Stimulated activated CD4-positive, alpha-beta T cell treated with anti-CD3 and anti-CD28 coated beads, TNF-alpha, amount 100 ng/mL, for 4 hours (primary cell): ENCODE data around the gene LCN2.
A peak's percentile ranks its signal among the peaks of the same experiment; 100 is the strongest.
"Not testable (repeated sequence)": the region's sequence is repeated elsewhere in the genome, so short reads cannot be mapped to it uniquely, and the experiment has no call there.

Experiments used
- DNase-seq, 3 experiments: peaks; one replicate each; pipeline ENCODE4 v3.0.0-alpha.2; 2020; ENCODE audit warnings: low read depth in 3 of 3

LCN2 gene

GRCh38 chr9:128168731-128169308, 19.6 kb downstream of the LCN2 start:
- no peak for DNase-seq

- no peak for DNase-seq
These were observed 20.2 kb downstream of the LCN2 start for GRCh38 chr9:128169492-128169891.

GRCh38 chr9:128169925-128170324, 20.7 kb downstream of the LCN2 start:
- no peak for DNase-seq

DNA sequence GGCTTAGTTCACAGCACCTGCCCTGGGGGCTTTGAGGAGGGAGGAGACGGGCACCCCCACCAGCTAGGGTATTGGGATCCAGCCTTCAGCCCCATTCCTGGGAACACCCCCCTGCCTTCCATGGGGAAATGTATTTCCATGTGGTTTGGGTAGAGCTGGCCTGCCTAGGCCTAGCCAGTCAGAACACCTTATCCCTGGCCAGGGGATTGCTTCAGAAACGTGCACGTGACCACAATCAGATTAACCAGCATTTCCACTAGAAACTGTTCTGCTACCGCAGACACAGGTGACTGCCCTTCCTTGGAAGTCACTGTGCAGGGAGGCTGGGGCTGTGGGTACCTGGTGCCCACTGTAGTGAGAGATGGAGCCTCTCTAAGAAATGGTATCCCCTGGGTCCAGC, 24.8 kb downstream of the LCN2 start:
- no peak for DNase-seq

GRCh38 chr9:128175102-128175563, 25.9 kb downstream of the LCN2 start:
- DNase-seq = no peak

DNA sequence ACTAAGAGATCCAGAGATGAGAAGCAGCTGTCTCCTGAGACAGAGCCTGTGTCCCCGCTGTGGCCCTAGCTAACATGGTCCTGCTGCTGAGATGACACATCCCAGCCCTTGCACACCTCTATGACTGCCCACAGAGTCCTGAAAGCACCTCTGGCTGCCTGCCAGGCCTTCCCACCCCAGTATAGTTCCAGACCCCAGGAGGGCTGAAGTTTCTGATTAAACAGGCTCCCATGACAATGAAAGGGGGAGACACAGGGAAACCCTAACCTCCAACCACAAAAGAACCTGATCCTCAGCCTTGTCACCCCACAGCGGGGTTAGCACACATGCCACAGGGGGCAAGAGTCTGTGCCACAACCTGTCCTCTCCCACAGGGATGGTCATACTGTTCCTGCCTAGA, 26.5 kb downstream of the LCN2 start:
- DNase-seq = no peak

DNA sequence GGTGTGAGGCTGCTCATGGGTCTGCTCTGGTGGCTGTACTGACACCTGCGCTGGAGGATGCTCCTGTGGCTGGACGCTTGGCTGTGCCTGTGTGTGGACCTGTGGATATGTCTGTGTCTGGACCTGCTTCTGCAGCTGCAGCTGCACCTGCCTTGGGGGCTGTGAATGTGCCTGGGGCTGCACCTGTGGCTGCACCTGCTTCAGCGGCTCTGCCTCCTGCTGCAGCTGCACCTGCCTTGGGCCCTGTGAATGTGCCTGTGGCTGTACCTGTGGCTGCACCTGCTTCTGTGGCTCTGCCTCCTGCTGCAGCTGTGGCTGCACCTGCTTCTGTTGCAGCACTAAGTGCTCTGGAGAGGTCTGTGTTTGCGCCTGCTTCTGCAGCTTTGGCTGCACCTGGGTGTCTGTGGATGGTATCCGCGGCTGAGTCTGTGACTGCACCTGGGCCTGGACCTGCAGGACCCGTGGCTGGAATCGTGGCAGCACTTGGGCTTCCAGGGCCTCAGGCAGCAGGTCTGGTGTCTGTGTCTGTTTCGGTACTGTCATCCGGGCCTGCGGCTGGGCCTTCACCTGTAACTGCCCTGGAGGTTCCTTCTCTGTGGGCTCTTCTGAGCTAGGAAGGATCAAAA, 29.7 kb downstream of the LCN2 start:
- DNase-seq = no peak

- no peak for DNase-seq
These were observed 30.7 kb downstream of the LCN2 start for GRCh38 chr9:128180001-128180400.

- DNase-seq = no peak
These were observed 31.2 kb downstream of the LCN2 start for GRCh38 chr9:128180447-128180846.

- not testable (repeated sequence) for DNase-seq
These were observed 32.2 kb downstream of the LCN2 start for GRCh38 chr9:128181480-128181879.

GRCh38 chr9:128182893-128183588, 33.8 kb downstream of the LCN2 start:
- DNase-seq = no peak

DNA sequence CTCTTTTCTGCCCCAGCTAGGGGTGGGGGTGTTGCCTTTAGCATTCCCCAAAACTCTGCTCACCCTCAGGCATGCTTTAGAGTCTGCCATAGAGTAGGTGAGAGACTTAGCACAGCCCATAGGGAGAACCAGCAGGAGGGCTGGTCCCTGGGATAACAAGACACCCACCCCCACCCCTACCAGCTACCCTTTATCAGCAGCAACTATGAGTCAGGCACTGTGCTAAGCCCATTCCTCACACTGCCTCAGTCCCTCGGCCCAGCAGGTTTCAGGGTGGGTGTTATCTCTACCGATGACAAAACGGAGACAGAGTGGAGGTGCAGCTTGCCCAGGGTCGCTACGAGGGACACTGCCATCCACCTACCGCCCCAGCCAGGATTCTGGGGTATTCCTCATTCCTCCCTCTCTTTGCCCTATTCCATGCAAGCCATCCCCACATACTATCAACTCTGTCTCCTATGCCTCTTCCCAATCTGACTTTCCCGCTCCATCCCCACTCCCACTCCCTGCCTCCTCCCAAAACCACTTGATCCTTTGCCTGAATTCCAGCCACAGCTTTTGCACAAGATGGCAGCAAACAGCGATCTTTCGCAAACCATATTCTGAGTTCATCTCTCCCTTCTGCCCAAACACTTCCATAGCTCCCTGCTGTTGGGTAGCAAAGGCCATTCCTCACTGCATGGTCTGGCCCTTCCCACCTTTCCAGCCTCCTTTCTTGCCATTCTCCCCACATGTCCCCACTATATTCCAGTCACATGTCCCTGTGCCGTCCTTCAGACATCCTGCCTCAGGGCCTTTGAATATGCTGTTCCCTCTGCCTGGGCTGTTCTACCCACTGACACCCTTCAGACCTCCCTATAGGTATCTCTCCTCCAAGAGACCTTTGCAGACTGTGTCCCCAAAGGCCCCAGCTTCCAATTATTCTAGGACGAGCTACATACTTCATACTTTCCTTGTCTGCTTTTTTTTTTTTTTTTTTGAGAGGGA, 37.0 kb downstream of the LCN2 start:
- no peak for DNase-seq

DNA sequence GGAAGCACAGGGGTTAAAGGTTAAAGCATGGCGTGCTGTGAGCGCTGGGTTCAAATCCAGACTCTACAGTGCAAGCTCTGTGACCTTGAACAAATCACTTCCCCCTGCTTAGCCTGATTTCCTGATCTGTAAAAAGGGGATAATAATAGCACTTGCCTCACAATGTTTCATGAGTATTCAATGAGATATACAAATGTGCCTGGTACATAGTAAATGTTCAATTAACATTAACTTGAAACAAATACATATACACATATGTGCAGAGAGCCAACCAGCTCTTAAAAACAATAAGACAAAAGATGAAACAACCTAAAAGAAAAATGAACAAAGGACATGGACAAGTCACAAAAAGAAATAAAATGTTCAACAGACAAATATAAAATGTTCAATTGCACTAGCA, 38.1 kb downstream of the LCN2 start:
- DNase-seq = no peak

GRCh38 chr9:128188209-128188608, 39.0 kb downstream of the LCN2 start:
- no peak for DNase-seq

DNA sequence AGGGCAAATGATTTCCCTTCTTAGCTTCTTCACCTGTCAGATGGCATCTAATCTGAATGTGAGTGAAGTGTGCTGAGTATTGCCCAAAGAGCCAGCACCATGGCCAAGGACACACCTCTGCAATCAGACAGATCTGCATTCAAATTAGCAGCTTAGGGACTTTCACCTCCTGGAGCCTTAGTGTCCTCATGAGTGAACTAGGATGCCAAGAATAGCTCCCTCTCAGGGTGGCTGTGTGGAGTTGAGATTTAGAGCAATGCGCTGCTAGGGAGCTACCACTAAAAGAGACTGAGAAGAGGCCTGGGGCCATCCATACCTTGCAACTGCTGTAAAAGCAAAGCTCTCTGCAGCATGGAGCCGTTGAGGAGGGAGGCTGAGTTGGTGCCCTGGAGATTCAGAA, 40.8 kb downstream of the LCN2 start:
- DNase-seq = no peak

- no peak for DNase-seq
These were observed 41.5 kb downstream of the LCN2 start for GRCh38 chr9:128190516-128191405.

DNA sequence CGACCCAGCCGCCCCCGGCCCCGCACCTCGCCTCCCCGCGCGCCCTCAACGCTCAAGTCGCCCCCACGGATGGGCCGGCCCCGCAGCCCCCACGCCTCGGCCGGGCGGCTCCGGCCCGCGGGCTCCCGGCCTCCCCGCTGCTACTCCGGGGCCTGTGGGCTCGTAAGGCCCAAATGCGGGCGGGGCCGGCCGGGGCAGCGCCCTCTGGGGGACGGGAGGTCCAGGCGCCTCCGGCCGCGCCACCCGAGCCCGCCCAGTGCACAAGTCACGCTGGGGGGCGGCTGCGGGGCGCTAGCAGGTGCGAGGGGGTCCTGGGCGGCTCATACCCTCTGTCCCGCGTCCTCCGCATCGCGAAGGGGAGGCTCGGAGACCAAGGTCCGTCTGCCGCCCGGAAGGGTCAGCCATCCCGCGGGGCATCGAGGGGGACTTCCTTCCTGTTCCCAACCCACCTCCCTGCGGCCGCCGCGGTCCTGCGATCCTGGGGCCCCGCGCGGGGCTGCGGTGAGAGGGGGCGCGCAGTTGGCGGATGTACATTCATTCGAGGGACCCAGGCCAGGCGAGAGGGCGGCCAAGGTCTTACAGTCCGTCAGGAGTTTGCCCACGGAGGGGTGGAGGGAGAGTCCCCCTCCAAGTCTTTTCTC, 42.3 kb downstream of the LCN2 start, which contains the start of gene CIZ1:
TSS of gene CIZ1 (minus strand) at position 167 of the 641 bp plus-strand sequence. CDS start 715 bp downstream, outside the sequence.
- peak; percentile 44 to 63 (median 60) for DNase-seq

DNA sequence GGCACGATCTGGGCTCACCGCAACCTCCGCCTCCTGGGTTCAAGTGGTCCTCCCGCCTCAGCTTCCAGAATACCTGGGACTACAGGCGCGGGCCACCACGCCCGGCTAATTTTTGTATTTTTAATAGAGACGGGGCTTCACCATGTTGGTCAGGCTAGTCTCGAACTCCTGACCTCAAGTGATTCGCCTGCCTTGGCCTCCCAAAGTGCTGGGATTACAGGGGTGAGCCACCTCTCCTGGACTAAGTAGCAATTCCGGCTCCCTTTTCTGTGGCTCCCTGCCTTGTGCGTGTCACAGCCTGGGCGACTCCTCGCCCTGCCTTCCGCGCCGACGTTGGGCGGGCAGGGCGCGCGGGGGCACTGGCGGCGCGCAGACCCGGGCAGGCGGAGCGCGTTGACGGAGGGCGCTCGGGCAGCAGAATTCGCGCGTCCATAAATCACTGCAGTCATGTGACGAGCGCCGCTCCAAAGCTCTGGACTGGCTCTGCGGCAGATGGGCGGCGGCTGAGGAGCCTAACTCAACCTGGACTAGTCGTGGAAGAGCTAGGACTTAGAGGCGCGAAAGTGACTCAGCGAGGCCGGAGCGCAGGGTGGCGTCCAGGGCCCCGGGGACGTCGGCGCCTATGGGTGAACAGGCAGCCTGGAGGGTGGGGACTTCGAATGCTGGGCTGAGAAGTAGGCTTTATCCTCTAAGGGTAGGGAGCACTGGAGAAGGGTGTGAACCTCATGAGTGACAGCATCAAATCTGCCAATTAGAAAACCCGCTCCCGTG, 43.5 kb downstream of the LCN2 start:
- DNase-seq = peak in 2 of 3 experiments; percentile 19 to 32

- DNase-seq = no peak
These were observed 44.3 kb downstream of the LCN2 start for GRCh38 chr9:128193469-128194096.
